Neutrophil (primary cell): Measurements from ENCODE around the gene JAKMIP3.
"Not testable (repeated sequence)": the region's sequence is repeated elsewhere in the genome, so short reads cannot be mapped to it uniquely, and the experiment has no call there.

Experiments
- H3K27ac ChIP-seq: fragments of 200-600 bp; sonication (generic); 2 replicates; pipeline ENCODE4 v1.5.1; 2016; ENCODE audit warnings: mild to moderate bottlenecking, moderate library complexity
- H3K27me3 ChIP-seq: fragments of 200-600 bp; sonication (generic); 2 replicates; pipeline ENCODE4 v1.6.0; 2016; ENCODE audit warnings: mild to moderate bottlenecking
- H3K36me3 ChIP-seq: fragments of 200-600 bp; sonication (generic); 2 replicates; pipeline ENCODE4 v1.5.1; 2017
- H3K4me1 ChIP-seq, 2 experiments: fragments of 200-600 bp in 1 of 2; sonication (generic) in 1 of 2; 1 replicate in 1 of 2; 2 replicates in 1 of 2; pipeline versions ENCODE4 v1.5.1 to v1.6.1; 2013 to 2016; ENCODE audit warnings: low read depth in 1 of 2, low read length in 1 of 2, mild to moderate bottlenecking in 1 of 2, moderate library complexity in 1 of 2; ENCODE audit not compliant: control insufficient read depth in 1 of 2, insufficient read depth in 1 of 2
- H3K4me3 ChIP-seq, 2 experiments: fragments of 200-600 bp in 1 of 2; sonication (generic) in 1 of 2; 1 replicate in 1 of 2; 2 replicates in 1 of 2; pipeline ENCODE4 v1.5.1; 2013 to 2016; ENCODE audit warnings: low read depth in 1 of 2, low read length in 1 of 2, mild to moderate bottlenecking in 1 of 2, moderate library complexity in 1 of 2
- H3K9me3 ChIP-seq: fragments of 200-600 bp; sonication (generic); 2 replicates; pipeline ENCODE4 v1.5.1; 2016
- CTCF ChIP-seq: fragments of 200-600 bp; sonication (generic); IDR thresholded peaks from 2 replicates; pipeline ENCODE4 v1.5.1; 2016; ENCODE audit warnings: antibody characterized with exemption

The JAKMIP3 gene

GRCh38 chr10:132078746-132079345 lies 13.1 kb downstream of the JAKMIP3 start:
- Histone ChIP-seq H3K4me1 (no peaks in the 10 kb centered on the region), H3K27ac (no peak overlapping the region), H3K36me3 (no peaks in the 10 kb centered on the region), H3K27me3 (no peaks in the 10 kb centered on the region), H3K9me3 (no peaks in the 10 kb centered on the region), H3K4me3 (no peak overlapping the region)
- no peak for TF ChIP-seq CTCF

GRCh38 chr10:132084384-132084783 lies 18.6 kb downstream of the JAKMIP3 start:
- not testable (repeated sequence) for H3K36me3 ChIP-seq, H3K27ac ChIP-seq, H3K9me3 ChIP-seq, H3K4me3 ChIP-seq, H3K4me1 ChIP-seq, H3K27me3 ChIP-seq

- not testable (repeated sequence) for H3K27ac ChIP-seq, H3K9me3 ChIP-seq, H3K4me1 ChIP-seq, H3K36me3 ChIP-seq, H3K4me3 ChIP-seq
- H3K27me3 ChIP-seq, result peaks cover 12% of the 10 kb centered on the region
Measured at GRCh38 chr10:132093236-132093635, 27.5 kb downstream of the JAKMIP3 start.

- no peak for TF ChIP-seq CTCF
- H3K9me3 ChIP-seq, result no peaks in the 10 kb centered on the region
- H3K36me3 ChIP-seq, result no peaks in the 10 kb centered on the region
- no peak overlapping the region for H3K4me3 ChIP-seq
- H3K4me1 ChIP-seq, result no peaks in the 10 kb centered on the region
- H3K27ac ChIP-seq, result no peak overlapping the region
- H3K27me3 ChIP-seq, result peaks cover 12% of the 10 kb centered on the region
Measured at GRCh38 chr10:132094581-132095234, 29.0 kb downstream of the JAKMIP3 start.

- H3K27me3 ChIP-seq, result peaks cover 12% of the 10 kb centered on the region
- no peak overlapping the region for H3K4me3 ChIP-seq
- TF ChIP-seq CTCF, result no peak
- no peaks in the 10 kb centered on the region for H3K4me1 ChIP-seq
- H3K27ac ChIP-seq, result no peak overlapping the region
- no peaks in the 10 kb centered on the region for H3K36me3 ChIP-seq
- H3K9me3 ChIP-seq, result no peaks in the 10 kb centered on the region
Measured at GRCh38 chr10:132095403-132096113, 29.8 kb downstream of the JAKMIP3 start.

- no peak overlapping the region for H3K4me3 ChIP-seq
Measured at GRCh38 chr10:132096223-132096622, 30.5 kb downstream of the JAKMIP3 start.

More at GRCh38 chr10:132096223-132096622, 30.5 kb downstream of the JAKMIP3 start:
- peaks cover 12% of the 10 kb centered on the region for H3K27me3 ChIP-seq
- no peak for TF ChIP-seq CTCF
- H3K27ac ChIP-seq, result no peak overlapping the region
- no peaks in the 10 kb centered on the region for H3K4me1 ChIP-seq
- H3K9me3 ChIP-seq, result no peaks in the 10 kb centered on the region
- no peaks in the 10 kb centered on the region for H3K36me3 ChIP-seq
